Breast epithelium (tissue), 4 donors: ENCODE results near the gene SNCAIP. TPM values are rescaled to one million over a fixed set of nuclear protein-coding genes. Genes with fewer than 3 reads are reported as not detected.

Experiments
- DNase-seq, 2 donors: peaks; one replicate each; pipeline ENCODE4 v3.0.0-alpha.2; 2019; ENCODE audit warnings: low spot score in 2 of 2
- H3K27ac ChIP-seq, 2 donors: fragments of 200-600 bp; sonication (generic) in 1 of 2; one replicate each; pipeline ENCODE4 v1.5.1; 2016 to 2019; ENCODE audit warnings: mild to moderate bottlenecking in 1 of 2
- H3K27me3 ChIP-seq, 2 donors: fragments of 200-600 bp; sonication (generic) in 1 of 2; one replicate each; pipeline versions ENCODE4 v1.5.1 to v1.6.0; 2017 to 2019; ENCODE audit warnings: control low read depth in 1 of 2, mild to moderate bottlenecking in 1 of 2
- H3K36me3 ChIP-seq: fragments of 200-600 bp; one replicate; pipeline ENCODE4 v1.5.1; 2019
- H3K4me1 ChIP-seq, 2 donors: fragments of 200-600 bp; sonication (generic); one replicate each; pipeline ENCODE4 v1.5.1; 2016 to 2019; ENCODE audit warnings: control low read depth in 1 of 2
- H3K4me3 ChIP-seq, 3 donors: fragments of 200-600 bp; sonication (generic); 1 replicate in 2 of 3; 2 replicates in 1 of 3; pipeline ENCODE4 v1.5.1; 2016 to 2019; ENCODE audit warnings: mild to moderate bottlenecking in 3 of 3, moderate library complexity in 2 of 3
- H3K9me3 ChIP-seq, 2 donors: fragments of 200-600 bp; sonication (generic) in 1 of 2; one replicate each; pipeline ENCODE4 v1.5.1; 2016 to 2019; ENCODE audit warnings: control low read depth in 1 of 2
- CTCF ChIP-seq, 3 donors: fragments of 450-650 bp; IDR thresholded peaks; one replicate each; pipeline ENCODE4 v1.5.1; 2016 to 2017; ENCODE audit warnings: antibody characterized with exemption in 3 of 3, mild to moderate bottlenecking in 3 of 3, moderate library complexity in 3 of 3
- POLR2A ChIP-seq: fragments of 450-650 bp; IDR thresholded peaks from one replicate; pipeline ENCODE4 v1.6.1; 2016; ENCODE audit warnings: antibody characterized with exemption, mild to moderate bottlenecking, moderate library complexity
- POLR2AphosphoS5 ChIP-seq, 3 donors: sonication (generic); formaldehyde crosslinking; IDR thresholded peaks; one replicate each; pipeline ENCODE4 v1.6.1; 2017; ENCODE audit warnings: antibody characterized with exemption in 3 of 3
- intact Hi-C: fragments of 100-400 bp; cut with DNase I; formaldehyde crosslinking; loops from one replicate; pipeline ENCODE4 v1.15.1; 2023; ENCODE audit warnings: low total_unique reads
- total RNA-seq, 3 donors: library from RNA; depleted of rRNA; stranded (reverse); fragments of >200 nt; gene quantifications; one replicate each; pipeline ENCODE4 v1.1.0, GENCODE V29; 2016

The SNCAIP gene
- total RNA-seq, 3 donors from 2014 or later: 9.8 to 15.4 (median 10.9) TPM

DNA sequence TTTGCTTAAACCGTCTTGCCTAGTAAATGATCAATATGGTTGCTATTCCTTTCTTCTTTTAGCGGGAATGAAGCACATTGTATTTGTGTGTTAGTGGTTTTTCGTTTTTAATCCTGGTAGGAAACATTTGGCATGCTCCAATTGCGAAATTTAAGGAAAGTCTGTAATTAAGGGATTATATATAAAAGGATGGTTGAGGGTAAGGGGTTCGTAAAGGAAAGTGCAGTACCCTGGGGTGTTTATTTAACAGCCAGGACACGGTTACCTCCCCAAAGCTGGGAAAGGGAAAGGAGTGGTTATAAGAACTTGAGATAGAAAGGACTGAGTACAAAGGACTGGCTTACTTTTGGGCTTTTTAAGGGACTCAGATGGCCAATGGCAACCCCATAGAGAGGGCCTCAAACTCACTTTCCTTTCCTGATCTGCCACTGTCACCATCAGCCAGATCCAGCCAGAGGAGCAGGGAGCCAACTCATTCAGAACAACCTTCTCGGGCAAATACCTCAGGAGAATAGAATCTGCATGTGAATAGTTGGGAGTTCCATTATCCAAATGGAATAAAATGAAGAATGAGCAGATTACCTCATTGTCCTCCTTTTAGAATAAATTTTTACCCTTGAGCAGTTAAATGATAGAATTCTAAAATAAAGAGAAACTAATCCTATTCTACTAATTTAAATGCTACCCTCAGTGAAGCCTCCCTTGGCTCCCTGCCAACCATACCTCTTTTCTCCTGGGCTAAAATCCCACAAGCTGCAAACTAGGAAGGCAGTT, 117.7 kb downstream of the SNCAIP start:
- Histone ChIP-seq H3K27me3 (no peaks in the 10 kb centered on the region), H3K4me3 (no peak overlapping the region), H3K9me3 (no peaks in the 10 kb centered on the region), H3K27ac (no peak overlapping the region), H3K36me3 (no peaks in the 10 kb centered on the region), H3K4me1 (no peaks in the 10 kb centered on the region)
- no peak for DNase-seq
- no peak for TF ChIP-seq POLR2A
- TF ChIP-seq POLR2AphosphoS5 (IDR thresholded peaks at IDR 0.05): no peak
- no peak for TF ChIP-seq CTCF (IDR thresholded peaks at IDR 0.05)
- intact Hi-C loops: no loop called here

- no peaks in the 10 kb centered on the region for H3K27me3 ChIP-seq
- intact Hi-C loops: no loop called here
- H3K9me3 ChIP-seq: no peaks in the 10 kb centered on the region
- no peak overlapping the region for H3K4me3 ChIP-seq
- no peak overlapping the region for H3K27ac ChIP-seq
- TF ChIP-seq CTCF (IDR thresholded peaks at IDR 0.05): no peak
- TF ChIP-seq POLR2AphosphoS5 (IDR thresholded peaks at IDR 0.05): no peak
- no peak for TF ChIP-seq POLR2A
- no peaks in the 10 kb centered on the region for H3K4me1 ChIP-seq
- no peaks in the 10 kb centered on the region for H3K36me3 ChIP-seq
- no peak for DNase-seq
Observed at GRCh38 chr5:122430319-122430586, 118.2 kb downstream of the SNCAIP start.

DNA sequence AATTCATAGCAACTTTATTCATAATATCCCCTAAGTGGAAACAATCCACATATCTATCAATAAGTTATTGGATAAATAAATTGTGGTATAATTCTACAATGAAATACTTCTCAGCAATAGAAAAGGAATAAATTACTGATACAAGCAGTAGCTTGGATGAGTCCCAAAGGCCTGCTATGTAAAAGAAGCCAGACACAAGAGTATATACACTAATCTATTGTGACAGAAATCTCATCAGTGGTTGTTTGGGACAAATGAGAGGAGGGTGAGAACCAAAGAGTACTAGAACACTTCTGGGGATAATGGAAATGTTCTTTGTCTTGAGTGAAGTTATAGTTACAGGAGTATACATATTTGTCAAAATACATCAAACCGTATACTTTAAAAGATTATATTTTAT, 119.3 kb downstream of the SNCAIP start:
- no peaks in the 10 kb centered on the region for H3K4me1 ChIP-seq
- DNase-seq: no peak
- no peaks in the 10 kb centered on the region for H3K9me3 ChIP-seq
- H3K4me3 ChIP-seq: no peak overlapping the region
- H3K36me3 ChIP-seq: no peaks in the 10 kb centered on the region
- TF ChIP-seq POLR2AphosphoS5 (IDR thresholded peaks at IDR 0.05) (no peak), CTCF (IDR thresholded peaks at IDR 0.05) (no peak), POLR2A (no peak)
- H3K27me3 ChIP-seq: no peaks in the 10 kb centered on the region
- intact Hi-C loops: no loop called here
- H3K27ac ChIP-seq: no peak overlapping the region

DNA sequence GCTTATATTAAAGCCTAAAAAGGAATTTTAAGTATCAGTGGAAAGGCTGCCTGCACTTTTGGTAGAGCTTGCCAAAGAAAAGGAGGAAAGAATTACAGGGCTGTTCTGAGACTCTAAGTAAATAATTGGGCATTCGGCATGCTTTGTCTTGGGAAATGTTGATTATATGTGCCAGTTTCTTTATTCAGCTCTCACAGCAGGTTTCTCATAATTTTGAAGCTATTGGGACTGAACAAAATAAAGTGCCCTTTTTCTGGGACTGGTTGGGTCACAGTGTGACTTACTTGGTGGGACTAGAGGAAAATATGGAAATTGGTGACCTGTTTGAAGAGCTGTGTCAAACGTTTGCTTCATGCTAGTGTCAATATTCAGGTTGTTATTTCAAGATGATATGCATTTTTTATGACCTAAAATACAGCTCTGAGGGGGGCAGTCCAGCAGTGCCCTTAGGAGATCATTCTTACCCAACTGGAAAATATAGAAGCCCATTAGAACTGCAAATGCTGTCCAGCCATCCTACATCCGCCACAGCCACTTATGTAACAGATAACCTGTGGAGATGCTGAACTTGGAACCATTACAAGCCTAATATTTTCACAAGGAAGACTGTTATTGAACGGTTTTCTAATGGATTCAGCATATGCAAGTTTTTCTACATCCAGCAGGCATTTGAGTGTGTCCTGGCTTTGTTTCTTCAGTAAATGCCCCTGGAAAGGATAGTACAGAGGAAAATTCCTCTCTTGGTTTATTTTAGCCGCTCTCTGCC, 122.4 kb downstream of the SNCAIP start:
- intact Hi-C loops: no loop called here
- Histone ChIP-seq H3K27ac (no peak overlapping the region), H3K4me3 (no peak overlapping the region), H3K27me3 (no peaks in the 10 kb centered on the region), H3K4me1 (no peaks in the 10 kb centered on the region), H3K36me3 (no peaks in the 10 kb centered on the region), H3K9me3 (no peaks in the 10 kb centered on the region)
- TF ChIP-seq POLR2A (no peak), POLR2AphosphoS5 (IDR thresholded peaks at IDR 0.05) (no peak), CTCF (IDR thresholded peaks at IDR 0.05) (no peak)
- DNase-seq: no peak

GRCh38 chr5:122435234-122435633, 123.2 kb downstream of the SNCAIP start:
- intact Hi-C loops: no loop called here
- TF ChIP-seq POLR2AphosphoS5 (IDR thresholded peaks at IDR 0.05) (no peak), CTCF (IDR thresholded peaks at IDR 0.05) (no peak), POLR2A (no peak)
- H3K27ac ChIP-seq: no peak overlapping the region

More at GRCh38 chr5:122435234-122435633, 123.2 kb downstream of the SNCAIP start:
- no peaks in the 10 kb centered on the region for H3K27me3 ChIP-seq
- no peaks in the 10 kb centered on the region for H3K4me1 ChIP-seq
- H3K9me3 ChIP-seq: no peaks in the 10 kb centered on the region
- H3K36me3 ChIP-seq: no peaks in the 10 kb centered on the region
- no peak overlapping the region for H3K4me3 ChIP-seq
- no peak for DNase-seq
